HFF-Myc (cell line): ENCODE results near the gene TBX19.

Experiments
- DNase-seq: peaks from one replicate; pipeline ENCODE4 v3.0.0-alpha.2; 2011; ENCODE audit warnings: low read depth; ENCODE audit errors: extremely low read depth
- H3K4me3 ChIP-seq: replicated peaks from 2 replicates; pipeline ENCODE4 v1.5.1; 2011; ENCODE audit warnings: low read depth, mild to moderate bottlenecking, control low read depth, low read length
- TF ChIP-seq, protein P1 (sequence below): IDR thresholded peaks from 2 replicates; pipeline ENCODE4 v1.5.1; 2012; ENCODE audit warnings: mild to moderate bottlenecking, low read depth, low read length, control low read depth; ENCODE audit errors: missing control alignments

Gene TBX19

DNA sequence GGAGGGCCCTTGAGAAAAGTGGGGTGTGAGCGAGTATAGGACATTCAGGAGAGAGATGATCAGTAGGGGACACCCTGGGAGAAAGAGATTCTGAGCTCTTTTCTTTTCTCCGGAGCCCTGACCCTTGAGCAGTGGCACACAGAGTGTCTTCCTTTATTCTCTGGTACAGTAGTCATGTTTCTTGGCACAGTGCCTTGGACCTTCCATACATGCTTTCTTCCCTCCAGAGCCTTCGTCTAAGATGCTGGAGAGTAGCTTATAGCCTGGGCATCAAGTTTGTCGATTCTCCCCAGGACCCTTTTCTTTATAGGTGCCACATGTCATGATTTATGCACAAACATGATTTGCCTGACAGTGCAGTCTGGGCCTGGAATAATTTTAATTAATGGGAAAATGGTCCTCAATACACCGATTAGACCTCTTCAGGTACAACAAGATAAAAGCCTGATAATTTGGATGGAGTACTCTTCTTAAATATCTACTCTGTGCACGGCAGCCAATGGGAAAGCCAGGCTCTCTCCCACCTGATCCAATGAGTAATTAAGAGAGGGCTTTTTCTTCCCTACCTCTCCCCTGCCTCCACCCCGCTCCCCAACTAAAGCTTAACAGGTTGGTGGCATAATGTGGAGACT lies at the start of gene TBX19:
Gene TBX19, plus strand, starts transcription at position 582 of the 632 bp plus-strand sequence. CDS start 214 bp downstream, outside the sequence.
- H3K4me3 ChIP-seq = no peak within 1 kb of the TSS
- DNase-seq = no peak
- TF ChIP-seq, protein P1, sequence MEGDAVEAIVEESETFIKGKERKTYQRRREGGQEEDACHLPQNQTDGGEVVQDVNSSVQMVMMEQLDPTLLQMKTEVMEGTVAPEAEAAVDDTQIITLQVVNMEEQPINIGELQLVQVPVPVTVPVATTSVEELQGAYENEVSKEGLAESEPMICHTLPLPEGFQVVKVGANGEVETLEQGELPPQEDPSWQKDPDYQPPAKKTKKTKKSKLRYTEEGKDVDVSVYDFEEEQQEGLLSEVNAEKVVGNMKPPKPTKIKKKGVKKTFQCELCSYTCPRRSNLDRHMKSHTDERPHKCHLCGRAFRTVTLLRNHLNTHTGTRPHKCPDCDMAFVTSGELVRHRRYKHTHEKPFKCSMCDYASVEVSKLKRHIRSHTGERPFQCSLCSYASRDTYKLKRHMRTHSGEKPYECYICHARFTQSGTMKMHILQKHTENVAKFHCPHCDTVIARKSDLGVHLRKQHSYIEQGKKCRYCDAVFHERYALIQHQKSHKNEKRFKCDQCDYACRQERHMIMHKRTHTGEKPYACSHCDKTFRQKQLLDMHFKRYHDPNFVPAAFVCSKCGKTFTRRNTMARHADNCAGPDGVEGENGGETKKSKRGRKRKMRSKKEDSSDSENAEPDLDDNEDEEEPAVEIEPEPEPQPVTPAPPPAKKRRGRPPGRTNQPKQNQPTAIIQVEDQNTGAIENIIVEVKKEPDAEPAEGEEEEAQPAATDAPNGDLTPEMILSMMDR = no peak

DNA sequence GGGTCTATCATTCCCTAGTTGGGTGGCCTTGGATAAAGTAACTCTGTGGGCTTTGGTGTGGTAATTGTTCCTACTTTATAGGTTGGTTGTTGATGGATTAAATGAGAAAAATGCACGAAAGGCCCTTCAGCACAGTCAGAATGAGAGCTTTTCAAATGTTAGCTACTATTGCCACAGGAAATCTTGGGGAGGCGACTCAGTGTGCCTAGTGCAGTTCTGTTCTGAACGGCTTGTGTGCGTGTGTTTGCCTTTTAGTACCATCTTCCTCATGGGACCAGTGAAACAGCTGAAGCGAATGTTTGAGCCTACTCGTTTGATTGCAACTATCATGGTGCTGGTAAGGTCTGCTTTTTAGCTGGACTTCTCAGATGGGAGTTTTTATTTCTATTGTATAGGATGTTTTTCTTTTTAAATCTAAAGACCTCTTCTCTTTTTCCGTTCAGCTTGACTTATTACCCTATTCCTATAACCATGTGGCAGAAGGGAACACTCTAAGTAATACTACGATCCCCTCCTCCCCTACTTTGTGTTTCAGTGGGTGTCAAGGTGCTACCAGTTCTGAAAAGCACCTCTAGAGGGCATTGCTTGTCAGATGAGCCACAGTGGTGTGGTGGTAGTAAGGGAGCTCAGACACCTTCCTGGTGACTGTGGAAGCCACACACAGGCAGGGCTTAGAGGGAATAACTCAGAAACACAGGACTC lies 45.7 kb upstream of the TBX19 start:
- TF ChIP-seq, protein P1 = peak; percentile 76
- H3K4me3 ChIP-seq = no peak overlapping the region
- peak; percentile 25 for DNase-seq

DNA sequence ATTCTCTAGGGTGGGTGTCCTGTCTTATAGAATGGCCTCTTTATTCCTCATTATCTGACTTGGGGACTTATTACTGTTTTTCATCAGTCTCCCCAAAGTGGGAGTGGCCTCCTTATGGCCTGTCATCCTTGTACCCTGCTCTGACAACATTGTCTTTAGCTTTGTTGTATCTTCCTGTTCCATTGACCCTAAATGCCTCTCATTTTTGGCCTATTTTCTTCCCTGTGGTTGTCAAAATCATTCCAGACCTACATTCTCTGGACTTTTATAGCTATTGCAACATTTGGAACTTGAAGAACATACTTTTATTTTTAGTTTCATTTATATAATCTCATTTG lies 45.2 kb upstream of the TBX19 start:
- DNase-seq = no peak
- TF ChIP-seq, protein P1 = no peak
- no peak overlapping the region for H3K4me3 ChIP-seq

DNA sequence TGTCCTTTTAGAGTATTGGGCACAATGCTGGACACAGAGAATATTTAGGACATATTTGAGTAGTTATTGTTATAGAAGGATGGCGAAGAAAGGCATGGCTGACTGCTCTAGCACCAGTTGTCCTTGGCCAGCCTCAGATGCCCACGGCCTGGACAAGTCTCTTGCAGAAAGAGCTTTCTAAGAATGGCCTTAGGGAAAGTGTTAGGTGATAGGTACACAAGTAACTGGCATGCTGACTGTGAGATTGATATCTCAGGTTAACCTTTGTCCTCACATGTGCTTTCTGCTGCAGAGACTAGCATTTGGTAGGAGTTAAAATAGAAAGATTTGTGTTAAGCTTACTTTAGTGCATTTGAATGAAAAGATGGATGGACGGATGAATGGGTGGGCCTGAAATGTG lies 44.7 kb upstream of the TBX19 start:
- no peak for DNase-seq
- TF ChIP-seq, protein P1 = no peak
- H3K4me3 ChIP-seq = no peak overlapping the region

DNA sequence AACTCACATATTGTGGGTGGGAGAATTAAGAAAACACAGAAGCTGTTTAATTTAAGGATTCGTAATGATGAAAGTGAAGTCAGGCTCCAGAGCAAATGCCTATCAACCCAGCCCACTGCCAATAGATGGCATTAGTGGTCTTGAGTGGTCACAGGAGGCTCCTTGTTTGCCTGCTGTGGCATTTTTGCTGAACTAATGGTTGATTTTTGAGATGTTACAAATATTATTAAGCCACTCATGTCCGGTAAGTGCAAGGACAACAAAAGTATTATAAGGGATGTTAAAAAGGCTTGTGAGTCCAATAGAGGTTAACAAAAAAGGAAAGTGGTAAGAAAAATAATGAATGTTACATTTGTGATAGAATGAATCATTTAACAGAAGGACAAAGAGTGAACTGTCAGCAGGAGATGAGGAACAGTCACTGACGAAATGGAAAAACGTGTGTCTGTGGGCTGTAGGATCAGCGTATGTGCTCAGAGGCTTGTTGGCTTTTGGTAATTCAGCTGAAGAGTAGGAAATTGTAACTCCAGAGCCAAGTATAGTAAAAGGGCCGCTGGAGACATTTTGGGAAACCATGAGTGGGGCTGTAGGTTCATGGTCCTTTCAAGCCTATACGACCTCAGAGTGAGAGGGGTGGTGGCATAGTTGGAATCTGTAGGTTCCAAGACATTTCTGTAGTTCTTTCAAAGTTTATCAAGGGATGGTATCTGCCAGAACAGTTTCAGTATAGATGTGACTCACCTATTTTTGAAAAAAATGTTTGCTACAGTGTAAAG lies 43.7 kb upstream of the TBX19 start:
- H3K4me3 ChIP-seq = no peak overlapping the region
- DNase-seq = no peak
- TF ChIP-seq, protein P1 = no peak

DNA sequence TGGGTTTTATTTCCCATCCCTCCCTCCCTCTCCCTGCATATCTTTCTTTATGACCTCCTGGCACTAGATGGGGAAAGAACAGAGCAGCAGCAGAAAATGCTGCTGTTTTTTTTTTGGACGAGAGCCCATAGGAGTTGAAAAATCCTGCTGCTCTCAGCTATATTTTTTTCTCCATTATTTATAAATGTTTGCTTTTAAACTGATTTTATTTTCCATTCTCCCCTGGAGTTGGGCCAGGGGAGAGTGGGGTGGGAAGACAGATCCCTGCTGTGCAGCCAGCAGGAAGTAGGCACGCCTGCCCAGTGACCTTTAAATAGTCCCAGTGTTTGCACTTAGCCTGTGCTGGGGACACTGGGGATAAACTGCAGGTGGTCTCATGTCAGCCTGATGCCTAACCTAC lies 37.5 kb upstream of the TBX19 start:
- TF ChIP-seq, protein P1 = no peak
- DNase-seq = no peak
- H3K4me3 ChIP-seq = no peak overlapping the region
